GM19324 (cell line): Measurements from ENCODE around the gene KDM8.
"Not testable (repeated sequence)": the region's sequence is repeated elsewhere in the genome, so short reads cannot be mapped to it uniquely, and the experiment has no call there.

Experiments used
- ATAC-seq: cut with Tn5 transposase; IDR thresholded peaks from one replicate; pipeline ENCODE4 v1.9.1; 2021; ENCODE audit warnings: mild to moderate bottlenecking, moderate library complexity; ENCODE audit not compliant: unreplicated experiment, low FRiP score

KDM8 gene

DNA sequence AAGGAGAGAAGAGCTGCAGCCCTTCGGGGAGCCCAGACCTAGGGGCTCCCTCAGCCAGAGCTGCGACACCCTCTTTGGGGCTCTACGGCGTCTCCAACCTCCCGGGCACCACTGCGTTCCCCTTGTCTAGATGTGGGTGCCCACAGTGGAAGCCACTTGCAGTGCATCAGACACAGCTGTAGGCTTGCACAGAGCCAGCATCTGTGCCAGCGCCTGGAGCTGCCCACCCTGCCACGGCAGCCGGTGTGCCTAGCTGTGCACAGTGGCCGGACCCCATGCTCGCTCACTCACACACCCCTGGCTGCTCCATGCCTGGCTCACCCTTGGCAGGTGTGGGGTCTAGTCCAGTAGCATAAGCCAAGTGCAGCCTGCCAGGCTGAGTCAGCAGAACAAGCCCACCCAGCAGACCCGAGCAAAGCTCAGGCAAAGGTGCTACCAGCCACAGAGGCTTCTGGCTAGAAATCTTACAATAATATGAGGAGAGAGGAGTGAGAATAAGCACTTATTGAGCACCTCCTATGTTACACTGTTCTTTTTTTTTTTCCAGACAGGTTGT lies 12.9 kb upstream of the KDM8 start:
- no peak for ATAC-seq

DNA sequence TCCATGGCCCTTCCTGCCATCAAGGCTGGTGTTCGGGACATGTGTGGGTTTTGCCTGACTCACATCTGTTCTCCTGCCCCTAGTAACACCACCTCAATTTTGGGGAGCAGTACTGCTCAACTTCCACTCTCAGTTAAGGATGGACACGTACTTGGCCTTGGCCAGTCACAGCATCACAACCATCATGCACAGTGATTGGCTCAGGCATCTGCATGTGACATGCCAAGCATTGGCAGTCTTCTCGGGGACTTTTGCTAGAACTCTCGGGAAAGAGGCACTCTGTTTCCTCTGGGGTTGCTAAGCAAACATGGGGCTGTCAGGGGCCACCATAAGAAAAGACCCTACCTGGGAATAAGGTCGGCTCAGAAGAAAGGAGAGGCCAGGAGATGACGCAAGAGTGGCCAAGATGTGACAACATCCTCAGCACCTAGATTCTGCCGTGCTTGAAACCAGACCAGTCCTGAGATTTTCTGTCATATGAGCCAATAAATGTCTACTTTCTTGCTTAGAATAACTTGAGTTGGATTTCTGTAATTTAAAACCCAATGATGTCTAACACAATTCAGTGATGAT lies 11.9 kb upstream of the KDM8 start:
- no peak for ATAC-seq

DNA sequence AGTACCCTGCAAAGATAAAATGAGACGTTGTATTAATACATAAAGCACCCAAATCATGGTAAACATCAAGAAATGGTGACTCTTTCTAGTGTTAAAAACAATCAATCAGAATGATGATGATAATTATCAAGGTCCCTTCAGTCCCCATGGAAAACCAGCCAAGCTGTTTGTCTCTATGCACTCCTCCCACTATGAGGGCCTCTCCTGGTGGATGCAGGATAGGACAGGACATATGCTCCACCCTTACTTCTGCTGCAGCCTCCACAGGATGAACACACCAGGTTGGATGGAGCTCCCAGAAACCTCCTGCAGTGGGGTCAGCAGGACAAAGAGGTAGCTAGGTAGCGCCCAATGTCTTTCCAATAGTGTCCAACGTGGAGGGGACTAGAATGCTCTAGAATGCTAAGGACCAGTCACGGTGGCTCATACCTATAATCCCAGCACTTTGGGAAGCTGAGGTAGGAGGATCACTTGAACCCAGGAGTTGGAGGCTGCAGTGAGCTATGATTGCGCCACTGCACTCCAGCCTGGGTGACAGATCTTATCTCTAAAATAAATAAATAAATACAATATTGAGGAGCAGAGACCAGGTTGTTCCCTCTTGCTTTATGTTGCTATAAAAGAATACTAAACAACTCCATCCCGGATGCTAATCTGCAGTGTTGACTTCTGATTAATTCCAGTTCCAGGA lies 9.9 kb upstream of the KDM8 start:
- ATAC-seq: no peak

DNA sequence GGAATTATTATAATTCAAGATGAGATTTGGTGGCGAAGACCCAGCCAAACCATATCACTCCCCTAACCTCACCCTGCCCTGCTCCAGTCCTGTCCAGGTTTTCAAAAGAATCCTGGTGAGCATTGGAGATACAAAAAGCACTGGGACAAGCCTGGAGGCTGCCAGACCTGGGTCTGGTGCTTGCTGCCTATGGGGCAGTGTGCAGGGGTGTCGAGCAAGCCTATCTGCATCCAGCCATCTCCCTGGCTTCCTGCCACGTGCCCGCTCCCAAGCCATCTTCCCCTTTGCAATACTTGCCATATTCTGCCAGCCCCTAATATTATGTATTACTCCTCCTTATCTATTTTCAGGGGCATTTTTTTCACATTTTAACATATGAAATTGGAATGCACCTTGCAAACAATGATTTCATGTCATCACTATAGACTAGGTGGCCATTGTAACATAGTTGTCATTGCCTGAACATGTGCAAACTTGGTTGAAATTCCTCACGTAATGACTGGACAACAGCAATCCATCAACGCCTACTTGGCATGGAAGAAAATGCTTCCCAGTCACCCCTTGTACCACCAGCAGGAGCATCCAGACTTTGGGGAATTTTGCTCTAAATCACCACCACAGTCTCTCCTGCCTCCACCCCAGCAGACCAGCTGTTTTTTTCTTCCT lies 8.1 kb upstream of the KDM8 start:
- ATAC-seq: no peak

- no peak for ATAC-seq
Measured at GRCh38 chr16:27195941-27196595, 7.3 kb upstream of the KDM8 start.

GRCh38 chr16:27197004-27197403 lies 6.3 kb upstream of the KDM8 start:
- no peak for ATAC-seq

- no peak for ATAC-seq
Measured at GRCh38 chr16:27198451-27199234, 4.7 kb upstream of the KDM8 start.

GRCh38 chr16:27199235-27199586 lies 4.1 kb upstream of the KDM8 start:
- ATAC-seq: no peak

- ATAC-seq: peak; percentile 36
Measured at GRCh38 chr16:27199736-27200135, 3.6 kb upstream of the KDM8 start.

GRCh38 chr16:27200914-27201313 lies 2.4 kb upstream of the KDM8 start:
- ATAC-seq: not testable (repeated sequence)

- peak; percentile 68 for ATAC-seq
Measured at GRCh38 chr16:27202923-27203506, 311 bp upstream of the KDM8 start.

- no peak for ATAC-seq
Measured at GRCh38 chr16:27204312-27204915, 1.1 kb downstream of the KDM8 start.

DNA sequence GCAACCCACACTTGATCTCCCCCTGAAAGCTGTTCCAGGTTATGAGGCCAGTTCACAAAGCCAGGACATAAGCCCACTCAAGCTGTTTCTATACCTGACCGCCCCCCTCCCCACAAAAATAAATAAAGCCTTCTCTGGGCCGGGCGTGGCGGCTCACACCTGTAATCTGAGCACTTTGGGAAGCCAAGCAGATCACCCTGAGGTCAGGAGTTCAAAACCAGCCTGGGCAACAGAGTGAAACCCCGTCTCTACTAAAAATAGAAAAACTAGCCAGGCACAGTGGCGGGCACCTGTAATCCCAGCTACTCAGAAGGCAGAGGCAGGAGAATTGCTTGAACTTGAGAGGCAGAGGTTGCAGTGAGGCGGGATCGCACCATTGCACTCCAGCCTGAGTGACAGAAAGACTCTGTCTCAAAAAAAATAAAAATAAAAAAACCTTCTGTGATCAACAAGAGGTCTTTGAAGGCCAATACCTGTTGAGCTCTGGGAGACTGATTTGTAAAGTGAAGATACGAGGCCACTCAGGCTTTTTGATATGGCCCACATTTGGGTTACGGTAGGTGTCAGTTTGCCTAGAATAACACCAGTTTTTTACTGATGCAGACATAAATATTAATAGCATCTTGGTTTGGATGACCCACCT lies 2.2 kb downstream of the KDM8 start:
- ATAC-seq: no peak

DNA sequence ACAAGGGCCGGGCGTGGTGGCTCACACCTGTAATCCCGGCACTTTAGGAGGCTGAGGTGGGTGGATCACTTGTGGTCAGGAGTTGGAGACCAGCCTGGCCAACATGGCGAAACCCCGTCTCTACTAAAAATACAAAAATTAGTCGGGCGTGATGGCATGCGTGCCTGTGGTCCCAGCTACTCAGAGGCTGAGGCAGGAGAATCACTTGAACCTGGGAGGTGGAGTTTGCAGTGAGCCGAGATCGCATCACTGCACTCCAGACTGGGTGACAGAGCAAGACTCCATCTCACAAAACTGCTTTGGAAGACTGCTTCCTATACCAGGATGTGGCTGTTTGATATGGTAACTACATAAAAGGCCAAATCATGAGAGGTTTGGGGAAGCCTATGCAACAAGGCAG lies 3.8 kb downstream of the KDM8 start:
- ATAC-seq: not testable (repeated sequence)

- ATAC-seq: no peak
Measured at GRCh38 chr16:27208081-27208680, 4.9 kb downstream of the KDM8 start.

- no peak for ATAC-seq
Measured at GRCh38 chr16:27208796-27209195, 5.5 kb downstream of the KDM8 start.

GRCh38 chr16:27209591-27209990 lies 6.3 kb downstream of the KDM8 start:
- no peak for ATAC-seq

DNA sequence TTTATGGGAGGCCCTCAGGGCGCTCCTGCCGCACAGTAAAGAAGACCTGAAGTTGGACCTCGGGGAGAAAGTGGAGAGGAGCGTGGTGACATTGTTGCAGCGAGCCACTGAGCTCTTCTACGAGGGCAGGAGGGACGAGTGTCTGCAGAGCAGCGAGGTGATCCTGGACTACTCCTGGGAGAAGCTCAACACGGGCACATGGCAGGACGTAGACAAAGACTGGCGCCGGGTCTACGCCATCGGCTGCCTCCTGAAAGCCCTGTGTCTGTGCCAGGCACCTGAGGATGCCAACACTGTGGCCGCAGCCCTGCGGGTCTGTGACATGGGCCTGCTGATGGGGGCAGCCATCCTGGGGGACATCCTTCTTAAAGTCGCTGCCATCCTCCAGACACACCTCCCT lies 6.8 kb downstream of the KDM8 start:
- ATAC-seq: no peak

DNA sequence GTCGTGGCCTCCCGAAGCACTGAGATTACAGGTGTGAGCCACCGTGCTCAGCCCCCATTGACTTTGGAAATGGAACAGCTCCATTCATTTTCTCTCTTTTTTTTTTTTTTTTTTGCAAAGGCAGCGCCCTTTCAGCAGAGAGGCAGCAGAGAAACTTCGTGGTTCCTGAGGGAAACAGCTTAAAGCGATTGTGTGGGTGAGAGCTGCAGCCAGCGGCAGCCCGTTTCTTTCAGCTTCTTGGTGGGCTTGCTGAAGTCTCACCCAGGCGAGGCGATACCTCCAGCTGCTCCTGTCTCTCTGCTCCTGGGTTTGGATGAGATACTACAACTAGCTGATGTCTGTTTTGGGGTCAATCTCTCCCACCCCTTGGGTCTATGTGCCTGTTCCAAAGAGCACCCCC lies 7.7 kb downstream of the KDM8 start:
- no peak for ATAC-seq
